Fibroblast of the conjunctiva (primary cell): ENCODE measurements around the gene TUBB4A.

Experiments
- DNase-seq: peaks from one replicate; pipeline ENCODE4 v3.0.0-alpha.2; 2010; ENCODE audit warnings: low read depth

The TUBB4A gene

DNA sequence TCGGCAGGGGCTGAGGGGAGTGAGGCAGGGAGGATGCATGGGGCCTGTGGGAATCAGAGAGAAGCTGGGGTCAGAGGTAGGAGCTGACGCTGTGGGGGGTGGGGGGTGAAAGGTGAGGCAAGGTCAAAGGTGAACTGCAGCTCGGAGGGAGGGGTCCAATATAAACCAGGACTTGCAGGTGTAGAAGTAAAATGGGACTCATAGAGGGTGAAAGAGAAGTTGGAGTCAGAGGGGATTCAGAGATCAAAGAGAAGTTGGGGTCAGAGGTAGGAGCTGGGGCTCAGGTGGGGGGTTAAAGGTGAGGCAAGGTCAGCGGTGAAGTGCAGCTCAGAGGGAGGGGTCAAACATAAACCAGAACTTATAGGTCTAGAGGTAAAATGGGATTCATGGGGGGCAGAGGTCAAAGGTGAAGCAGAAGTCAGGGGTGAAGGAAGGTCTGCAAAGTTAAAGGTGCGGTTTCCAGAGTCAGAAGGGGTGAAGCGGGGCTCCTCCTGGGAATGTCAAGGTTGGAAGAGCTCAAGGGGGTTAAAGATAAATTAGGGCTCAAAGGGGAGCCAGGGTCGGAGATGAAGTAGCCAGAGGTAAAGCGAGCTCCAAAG is 7.6 kb downstream of the TUBB4A start:
- no peak for DNase-seq

DNA sequence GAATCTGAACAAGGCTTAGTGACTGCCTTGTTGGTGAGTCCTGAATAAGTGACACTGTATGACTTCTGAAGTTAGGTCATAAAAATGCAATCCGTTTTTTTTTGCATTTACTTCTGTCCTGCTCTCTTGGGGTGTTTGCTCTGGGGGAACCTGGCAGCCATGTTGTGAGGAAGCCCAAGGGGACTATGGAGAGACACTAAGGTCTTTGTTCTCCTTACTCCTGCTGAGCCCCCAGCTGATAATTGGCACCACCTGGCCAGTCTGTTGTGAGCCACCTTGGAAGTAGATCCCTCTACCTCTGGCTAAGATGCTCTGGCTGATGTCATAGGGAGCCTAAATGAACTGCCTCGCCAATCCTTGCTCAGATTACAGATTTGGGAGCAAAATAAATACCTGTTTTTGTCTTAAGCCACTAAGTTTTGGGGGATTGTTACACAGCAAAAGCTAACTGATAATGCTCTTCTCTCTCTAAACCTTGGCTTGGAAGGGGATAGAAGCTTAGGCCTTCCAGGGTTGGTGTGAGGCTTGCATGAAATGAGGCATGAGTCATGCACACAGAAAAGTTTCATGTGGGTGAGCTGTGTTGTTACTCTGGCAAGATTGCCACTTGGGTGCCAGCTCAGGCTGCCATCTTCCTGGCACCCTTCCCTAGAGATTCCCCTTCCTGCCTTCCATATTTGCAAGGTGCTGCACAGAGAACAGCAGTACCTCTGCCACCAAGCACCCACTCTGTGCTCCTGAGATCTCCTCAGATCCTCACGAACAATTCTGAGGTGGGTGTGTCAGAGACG is 10.1 kb downstream of the TUBB4A start:
- DNase-seq: no peak

DNA sequence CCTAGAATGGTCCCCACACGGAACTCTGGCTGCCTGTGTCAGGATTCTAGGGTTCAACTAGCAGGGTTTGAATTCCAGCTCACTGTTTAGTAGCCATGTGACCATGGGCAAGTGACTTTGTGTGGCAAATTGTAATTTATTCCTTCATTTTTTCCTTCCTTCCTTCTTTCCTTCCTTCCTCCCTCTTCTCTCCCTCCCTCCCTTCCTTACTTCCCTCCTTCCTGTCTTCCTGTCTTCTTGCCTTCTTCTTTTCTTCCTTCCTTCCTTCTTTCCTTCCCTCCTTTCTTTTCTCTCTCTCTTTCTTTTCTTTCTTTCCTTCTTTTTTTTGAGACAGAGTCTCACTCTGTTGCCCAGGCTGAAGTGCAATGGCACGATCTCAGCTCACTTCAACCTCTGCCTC is 12.0 kb downstream of the TUBB4A start:
- no peak for DNase-seq

DNA sequence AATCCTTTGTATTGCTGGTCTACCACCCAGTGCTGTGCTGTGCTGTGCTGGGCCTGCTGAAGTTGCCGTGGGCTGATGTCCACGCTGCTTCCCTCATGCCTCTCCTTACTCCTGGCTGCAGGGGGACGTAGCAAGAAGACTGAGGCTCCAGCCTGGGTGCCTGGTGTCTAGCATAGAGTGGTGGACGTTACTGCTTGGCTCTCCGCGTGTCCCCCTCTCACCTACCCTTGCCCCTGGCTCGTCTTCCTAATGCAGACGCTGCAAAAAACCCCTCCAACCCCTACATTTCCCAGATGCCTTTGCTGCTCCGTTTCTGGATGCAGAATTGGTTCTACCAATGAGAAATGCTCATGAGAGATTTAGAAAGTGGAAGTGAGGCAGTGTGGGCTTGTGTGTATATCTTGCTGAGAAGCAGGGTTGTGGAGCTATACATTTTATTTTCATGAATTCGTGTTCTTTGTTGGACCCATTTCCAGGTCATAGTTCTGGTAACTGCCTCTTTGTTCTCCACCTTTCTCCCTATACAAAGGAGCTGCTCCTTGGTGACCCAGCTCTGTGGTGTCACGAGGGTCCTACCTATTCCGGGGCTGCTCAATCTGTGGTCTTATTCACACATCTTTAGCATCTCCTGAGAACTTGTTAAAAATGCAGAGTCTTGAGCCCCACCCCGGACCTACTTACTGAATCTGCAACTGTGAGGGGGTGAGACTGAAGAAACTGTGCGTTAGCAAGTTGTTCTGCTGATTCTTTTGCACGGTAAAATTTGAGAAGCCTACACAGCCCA is 12.6 kb downstream of the TUBB4A start:
- no peak for DNase-seq

DNA sequence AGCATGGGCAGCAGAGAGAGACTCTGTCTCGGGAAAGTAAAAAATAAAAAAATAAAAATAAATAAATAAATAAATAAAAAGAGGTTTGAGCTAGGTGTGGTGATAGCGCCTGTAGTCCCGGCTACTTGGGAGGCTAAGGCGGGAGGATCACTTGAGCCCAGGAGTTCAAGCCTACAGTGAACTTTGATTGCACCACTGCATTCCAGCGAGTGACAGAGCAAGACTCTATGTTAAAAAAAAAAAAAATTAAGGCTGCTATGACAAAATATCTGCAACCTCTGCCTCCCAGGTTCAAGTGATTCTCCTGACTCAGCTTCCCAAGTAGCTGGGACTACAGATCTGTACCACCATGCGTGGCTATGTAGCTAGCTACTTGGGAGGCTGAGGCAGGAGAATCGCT is 17.3 kb downstream of the TUBB4A start:
- DNase-seq: no peak

GRCh38 chr19:6484230-6484629 is 17.9 kb downstream of the TUBB4A start:
- no peak for DNase-seq

DNA sequence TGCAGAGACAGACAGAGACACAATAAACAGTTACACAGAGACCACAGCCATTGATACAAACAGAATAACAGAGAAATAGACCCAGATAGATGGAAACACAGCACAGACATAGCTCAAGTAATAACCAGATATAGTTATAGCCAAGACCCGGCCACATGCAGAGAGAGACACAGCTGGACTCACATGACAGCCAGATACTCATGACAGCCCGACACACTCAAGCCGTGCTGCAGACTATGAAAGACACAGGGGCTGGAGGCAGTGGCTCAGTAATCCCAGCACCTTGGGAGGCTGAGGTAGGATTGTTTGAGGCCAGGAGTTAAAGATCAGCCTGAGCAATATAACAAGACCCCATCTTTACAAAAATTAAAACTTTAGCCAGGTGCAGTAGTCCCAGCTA is 18.9 kb downstream of the TUBB4A start:
- DNase-seq: no peak

GRCh38 chr19:6482343-6482686 is 19.8 kb downstream of the TUBB4A start:
- no peak for DNase-seq

GRCh38 chr19:6481541-6482342 is 20.4 kb downstream of the TUBB4A start, which contains the start of gene DENND1C:
Gene DENND1C, minus strand, starts transcription at chr19:6481787. Its CDS starts 92 bp downstream, at chr19:6481695.
- no peak for DNase-seq

DNA sequence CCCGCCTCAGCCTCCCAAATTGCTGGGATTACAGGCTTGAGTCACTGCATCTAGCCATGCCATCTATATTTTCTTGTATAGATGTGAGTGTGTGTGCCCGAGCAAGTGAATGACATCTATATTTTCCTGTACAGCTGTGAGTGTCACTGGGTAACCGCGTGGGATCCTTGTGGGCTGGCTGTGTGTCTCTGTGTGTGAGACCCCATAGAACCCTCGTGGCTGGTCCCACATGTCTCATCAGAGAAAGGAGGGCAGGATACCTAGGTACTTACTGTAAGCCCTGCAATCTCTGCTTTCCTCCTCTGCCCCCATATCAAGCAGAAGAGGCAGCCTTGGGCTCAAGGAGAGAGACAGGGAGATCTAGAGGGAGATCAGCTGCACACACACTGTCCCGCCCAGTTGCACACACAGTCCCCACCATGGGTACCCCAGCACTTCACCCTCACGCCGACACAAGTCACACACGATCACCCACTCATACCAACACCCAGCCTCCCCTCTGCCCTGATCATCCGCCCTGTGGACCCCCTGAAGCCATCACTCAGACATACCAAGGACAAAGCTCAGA is 21.2 kb downstream of the TUBB4A start:
- no peak for DNase-seq

DNA sequence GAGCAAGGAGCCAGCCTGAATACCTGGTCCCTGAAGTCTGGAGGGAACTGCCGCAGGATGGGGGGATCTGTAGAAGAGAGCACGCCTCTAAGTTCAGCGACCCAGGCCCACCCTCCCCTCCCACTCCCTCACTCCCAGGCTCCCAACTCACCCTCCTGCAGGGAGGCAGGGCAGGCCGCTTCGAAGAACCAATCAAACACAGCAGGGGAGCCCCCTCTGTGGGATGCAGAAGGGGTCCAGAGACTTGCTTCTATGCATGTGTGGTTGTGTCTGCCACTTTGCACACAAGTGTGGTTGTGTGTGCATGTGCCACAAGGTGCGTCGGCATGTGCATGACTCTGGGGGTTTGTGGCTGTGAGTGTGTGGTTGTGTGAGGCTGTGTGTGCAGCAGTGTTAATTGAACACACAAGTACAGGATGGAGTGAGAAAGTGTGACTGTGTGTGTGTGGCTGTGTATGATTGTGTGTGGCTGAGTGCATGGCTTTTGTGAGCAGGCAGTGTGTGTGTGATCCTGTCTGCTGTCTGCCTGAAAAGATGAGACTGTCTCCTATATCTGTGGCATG is 22.2 kb downstream of the TUBB4A start:
- no peak for DNase-seq

- DNase-seq: no peak
Measured at GRCh38 chr19:6478815-6479214, 23.3 kb downstream of the TUBB4A start.

- DNase-seq: no peak
Measured at GRCh38 chr19:6476896-6477431, 25.1 kb downstream of the TUBB4A start.

DNA sequence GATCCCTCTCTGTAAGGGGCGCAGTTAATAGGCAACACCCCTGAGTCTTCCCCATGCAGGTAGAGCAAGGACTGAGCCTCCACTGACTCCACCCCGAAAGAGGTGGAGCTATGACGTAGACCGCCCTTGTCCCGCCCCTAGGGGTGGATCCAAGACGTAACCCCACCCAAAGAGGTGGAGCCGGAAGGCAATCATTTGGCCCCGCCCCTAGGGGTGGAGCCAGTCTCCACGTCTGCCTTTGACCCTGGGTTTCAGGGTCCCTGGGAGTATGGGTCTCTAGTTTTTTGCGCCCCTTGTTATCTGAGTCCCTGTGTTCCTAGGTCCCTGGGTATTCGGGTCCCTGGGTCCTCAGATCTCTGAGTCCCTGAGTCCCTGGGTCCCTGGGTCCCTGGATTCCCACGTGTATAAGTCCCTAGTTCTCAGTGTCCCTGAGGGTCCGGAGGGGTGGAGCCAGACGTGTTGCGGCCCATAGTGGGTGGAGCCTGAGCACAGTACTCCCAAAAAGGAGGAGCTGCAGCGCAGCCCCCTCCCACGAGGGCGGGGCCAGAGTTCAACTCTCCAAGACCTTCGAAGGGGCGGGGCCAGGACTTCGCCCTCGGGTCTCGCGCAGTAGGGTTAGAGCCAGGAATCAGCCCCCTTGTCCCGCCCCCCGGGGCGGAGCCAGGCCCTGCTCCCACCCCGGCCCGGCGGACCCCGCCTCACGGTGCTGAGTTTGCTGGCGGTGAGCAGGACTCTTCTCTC is 25.8 kb downstream of the TUBB4A start:
- peak; percentile 9 for DNase-seq

DNA sequence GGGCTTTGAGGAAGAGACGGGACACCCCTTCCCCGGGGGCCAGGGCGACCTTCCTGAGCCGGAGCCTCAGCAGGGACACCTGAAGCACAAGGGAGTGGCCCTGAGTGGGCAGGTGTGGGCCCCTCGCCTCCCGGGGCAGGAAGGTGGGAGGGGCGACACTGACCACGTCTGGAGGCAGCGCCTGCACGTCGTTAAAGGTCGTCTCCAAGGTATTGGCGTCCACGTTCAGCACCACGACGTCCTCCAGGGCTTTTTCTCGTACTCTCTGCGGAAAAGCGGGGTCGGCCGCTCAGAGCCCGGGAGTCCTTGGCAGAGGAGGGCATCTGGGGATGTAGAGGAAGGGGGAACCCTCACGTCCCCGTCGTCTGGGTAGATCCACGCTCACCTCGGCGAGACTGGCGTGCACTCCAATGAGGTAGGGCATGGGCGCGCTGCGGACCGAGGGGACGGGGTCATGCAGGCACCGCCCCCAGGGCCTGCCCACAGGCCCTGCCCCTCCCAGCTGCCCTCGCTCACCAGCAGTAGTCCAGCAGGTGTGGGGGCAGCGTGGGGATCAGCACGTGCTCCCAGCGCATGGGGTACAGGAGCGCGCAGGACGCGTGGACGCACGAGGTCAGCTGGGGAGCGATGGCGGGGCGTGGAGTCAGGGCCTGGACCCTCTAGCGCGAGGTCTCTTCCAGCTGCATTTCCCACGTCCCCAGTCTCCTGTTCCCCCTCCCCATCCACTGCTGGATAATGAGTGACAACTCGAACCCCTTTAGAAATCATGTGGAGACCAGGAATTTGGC is 26.6 kb downstream of the TUBB4A start:
- DNase-seq: no peak

- no peak for DNase-seq
Measured at GRCh38 chr19:6473647-6474046, 28.5 kb downstream of the TUBB4A start.

- no peak for DNase-seq
Measured at GRCh38 chr19:6472713-6473112, 29.4 kb downstream of the TUBB4A start.

- no peak for DNase-seq
Measured at GRCh38 chr19:6471076-6471475, 31.0 kb downstream of the TUBB4A start.

- no peak for DNase-seq
Measured at GRCh38 chr19:6470173-6470572, 31.9 kb downstream of the TUBB4A start.

- no peak for DNase-seq
Measured at GRCh38 chr19:6467384-6467783, 34.7 kb downstream of the TUBB4A start.
